Liver (tissue), 9 donors: ENCODE measurements around the gene SAV1. TPM values are rescaled to one million over a fixed set of nuclear protein-coding genes. Genes with fewer than 3 reads are reported as not detected.

Experiments
- DNase-seq: peaks from one replicate; pipeline ENCODE4 v3.0.0-alpha.2; 2017; ENCODE audit warnings: low spot score
- H3K27ac ChIP-seq, 2 donors: one replicate each; pipeline ENCODE4 v1.7.0; 2013; ENCODE audit warnings: inconsistent platforms in 2 of 2, low read length in 2 of 2, control low read depth in 1 of 2, low read depth in 1 of 2, mild to moderate bottlenecking in 1 of 2
- H3K27me3 ChIP-seq, 4 donors: one replicate each; pipeline versions ENCODE4 v1.6.1 to v1.7.0; 2013; ENCODE audit warnings: low read length in 3 of 4, inconsistent platforms in 1 of 4, mild to moderate bottlenecking in 1 of 4, moderate library complexity in 1 of 4; ENCODE audit not compliant: control insufficient read depth in 4 of 4, insufficient read depth in 4 of 4
- H3K36me3 ChIP-seq, 4 donors: one replicate each; pipeline versions ENCODE4 v1.6.1 to v1.7.0; 2013; ENCODE audit warnings: low read length in 3 of 4, mild to moderate bottlenecking in 3 of 4, low read depth in 1 of 4, moderate library complexity in 1 of 4; ENCODE audit not compliant: control insufficient read depth in 4 of 4, insufficient read depth in 3 of 4
- H3K4me1 ChIP-seq, 4 donors: one replicate each; pipeline versions ENCODE4 v1.6.1 to v1.7.0; 2013; ENCODE audit warnings: low read length in 3 of 4, mild to moderate bottlenecking in 3 of 4, moderate library complexity in 1 of 4; ENCODE audit not compliant: control insufficient read depth in 4 of 4, insufficient read depth in 4 of 4
- H3K4me3 ChIP-seq, 3 donors: one replicate each; pipeline versions ENCODE4 v1.6.1 to v1.7.0; 2013; ENCODE audit warnings: low read length in 3 of 3, control low read depth in 1 of 3, low read depth in 1 of 3, mild to moderate bottlenecking in 1 of 3
- H3K9ac ChIP-seq, 2 donors: one replicate each; pipeline ENCODE4 v1.7.0; 2013; ENCODE audit warnings: low read length in 2 of 2, mild to moderate bottlenecking in 2 of 2, moderate library complexity in 2 of 2, control low read depth in 1 of 2, low read depth in 1 of 2
- H3K9me3 ChIP-seq, 4 donors: one replicate each; pipeline versions ENCODE4 v1.6.1 to v1.7.0; 2013; ENCODE audit warnings: low read length in 3 of 4; ENCODE audit not compliant: control insufficient read depth in 4 of 4
- ATF3 ChIP-seq: IDR thresholded peaks from 2 replicates; pipeline ENCODE4 v1.6.1; 2016; ENCODE audit warnings: antibody characterized with exemption
- CTCF ChIP-seq: fragments of 150-350 bp; IDR thresholded peaks from 2 replicates; pipeline ENCODE4 v1.5.1; 2017; ENCODE audit warnings: improper control_type of control experiment, low read depth, low read length; ENCODE audit not compliant: missing input control
- EGR1 ChIP-seq, 2 donors: IDR thresholded peaks; 2 replicates each; pipeline ENCODE4 v1.6.1; 2016 to 2018; ENCODE audit warnings: antibody characterized with exemption in 2 of 2, low read depth in 2 of 2
- FOXA1 ChIP-seq: IDR thresholded peaks from 2 replicates; pipeline ENCODE4 v1.6.1; 2016; ENCODE audit warnings: antibody characterized with exemption
- FOXA2 ChIP-seq: IDR thresholded peaks from 2 replicates; pipeline ENCODE4 v1.6.1; 2016; ENCODE audit warnings: antibody characterized with exemption
- GABPA ChIP-seq, 2 donors: IDR thresholded peaks in 1 of 2; conservative IDR thresholded peaks in 1 of 2; 2 replicates each; pipeline ENCODE4 v1.6.1; 2016; ENCODE audit warnings: antibody characterized with exemption in 2 of 2, mild to moderate bottlenecking in 1 of 2, moderate library complexity in 1 of 2
- HNF4A ChIP-seq, 2 donors: conservative IDR thresholded peaks; 2 replicates each; pipeline ENCODE4 v1.6.1; 2016; ENCODE audit warnings: antibody characterized with exemption in 2 of 2, mild to moderate bottlenecking in 2 of 2
- HNF4G ChIP-seq: IDR thresholded peaks from 2 replicates; pipeline ENCODE4 v1.6.1; 2016; ENCODE audit warnings: antibody characterized with exemption
- JUND ChIP-seq, 2 donors: IDR thresholded peaks; 2 replicates each; pipeline ENCODE4 v1.6.1; 2016; ENCODE audit warnings: antibody characterized with exemption in 2 of 2
- MAX ChIP-seq: IDR thresholded peaks from 2 replicates; pipeline ENCODE4 v1.6.1; 2016; ENCODE audit warnings: antibody characterized with exemption
- NR2F2 ChIP-seq: IDR thresholded peaks from 2 replicates; pipeline ENCODE4 v1.6.1; 2016; ENCODE audit warnings: antibody characterized with exemption
- RAD21 ChIP-seq, 2 donors: IDR thresholded peaks; 2 replicates each; pipeline ENCODE4 v1.6.1; 2016; ENCODE audit warnings: antibody characterized with exemption in 2 of 2, mild to moderate bottlenecking in 2 of 2
- REST ChIP-seq: IDR thresholded peaks from 2 replicates; pipeline ENCODE4 v1.6.1; 2016; ENCODE audit warnings: antibody characterized with exemption, mild to moderate bottlenecking
- RXRA ChIP-seq, 2 donors: IDR thresholded peaks; 2 replicates each; pipeline ENCODE4 v1.6.1; 2017 to 2018; ENCODE audit warnings: antibody characterized with exemption in 2 of 2, mild to moderate bottlenecking in 1 of 2
- SP1 ChIP-seq: IDR thresholded peaks from 2 replicates; pipeline ENCODE4 v1.6.1; 2018; ENCODE audit warnings: antibody characterized with exemption, mild to moderate bottlenecking
- YY1 ChIP-seq: IDR thresholded peaks from 2 replicates; pipeline ENCODE4 v1.6.1; 2016; ENCODE audit warnings: antibody characterized with exemption, mild to moderate bottlenecking
- WGBS: extraction: QIAGEN DNeasy Blood & Tissue Kit; methylation state at CpG from one replicate; pipeline ENCODE4 v1.1.7; 2013; 5-methylcytosine and 5-hydroxymethylcytosine counted together
- polyA plus RNA-seq, 2 donors: library from polyadenylated mRNA; stranded (reverse) in 1 of 2; unstranded in 1 of 2; fragments of 200-250 nt in 1 of 2; fragments of >200 nt in 1 of 2; fragmentation: Nextera tagmentation in 1 of 2; extraction: Ambion mirVana in 1 of 2; gene quantifications; one replicate each; pipeline versions ENCODE4 v1.2.1 to v1.2.3, GENCODE V29; 2013 to 2015
- total RNA-seq, 2 donors: library from RNA; depleted of rRNA; stranded (reverse); fragments of >200 nt; gene quantifications; one replicate each; pipeline ENCODE4 v1.2.3, GENCODE V29; 2014
- donor health status: healthy.
- donor health status: healthy.
- donor health status: healthy.
- donor health status: healthy.
- donor health status: healthy.

SAV1 gene
- total and polyA plus RNA-seq, 4 donors: 4.9 to 14.0 (median 7.9) TPM

- Histone ChIP-seq H3K9ac (no peak overlapping the region), H3K27ac (no peak overlapping the region), H3K4me3 (no peak overlapping the region), H3K36me3 (no peaks in the 10 kb centered on the region), H3K4me1 (no peaks in the 10 kb centered on the region), H3K27me3 (no peaks in the 10 kb centered on the region), H3K9me3 (no peaks in the 10 kb centered on the region)
- DNase-seq: no peak
- WGBS: 93% methylated on average over 3 of the region's 3 CpGs
- TF ChIP-seq FOXA1 (no peak), YY1 (no peak), JUND (IDR thresholded peaks at IDR 0.05) (no peak), GABPA (IDR thresholded peaks at IDR 0.05 in 1 of 2, conservative IDR thresholded peaks at IDR 0.05 in 1 of 2) (no peak), ATF3 (no peak), EGR1 (IDR thresholded peaks at IDR 0.05; ENCODE audit: low read depth in 2 of 2) (no peak), HNF4G (no peak)
Measured at GRCh38 chr14:50607181-50607580, 60.9 kb downstream of the SAV1 start.

- Histone ChIP-seq H3K27me3 (no peaks in the 10 kb centered on the region), H3K4me3 (no peak overlapping the region), H3K4me1 (no peaks in the 10 kb centered on the region), H3K9me3 (no peaks in the 10 kb centered on the region), H3K36me3 (no peaks in the 10 kb centered on the region), H3K9ac (no peak overlapping the region), H3K27ac (no peak overlapping the region)
- no peak for DNase-seq
- TF ChIP-seq SP1 (no peak), HNF4G (no peak), RXRA (IDR thresholded peaks at IDR 0.05) (no peak), MAX (no peak), HNF4A (conservative IDR thresholded peaks at IDR 0.05) (no peak), CTCF (no peak), RAD21 (IDR thresholded peaks at IDR 0.05) (no peak), FOXA2 (no peak), YY1 (no peak), JUND (IDR thresholded peaks at IDR 0.05) (no peak), NR2F2 (no peak), REST (no peak)
- 95% methylated on average over 2 of the region's 2 CpGs for WGBS
Measured at GRCh38 chr14:50606468-50606867, 61.6 kb downstream of the SAV1 start.
